Sigmoid colon (tissue), 7 donors: ENCODE data around the gene CHRM4. TPM values are rescaled to one million over a fixed set of nuclear protein-coding genes. Genes with fewer than 3 reads are reported as not detected.
A peak's percentile ranks its signal among the peaks of the same experiment; 100 is the strongest.

Experiments used
- DNase-seq: peaks from one replicate; pipeline ENCODE4 v3.0.0-alpha.2; 2019
- H3K27ac ChIP-seq, 4 donors: fragments of 200-600 bp; sonication (generic); one replicate each; pipeline ENCODE4 v1.5.1; 2016 to 2019; ENCODE audit warnings: mild to moderate bottlenecking in 1 of 4
- H3K27me3 ChIP-seq, 3 donors: fragments of 200-600 bp; sonication (generic); one replicate each; pipeline ENCODE4 v1.5.1; 2019; ENCODE audit warnings: mild to moderate bottlenecking in 1 of 3
- H3K36me3 ChIP-seq, 4 donors: fragments of 200-600 bp; sonication (generic); one replicate each; pipeline ENCODE4 v1.5.1; 2016 to 2019
- H3K4me1 ChIP-seq, 4 donors: fragments of 200-600 bp; sonication (generic); one replicate each; pipeline ENCODE4 v1.5.1; 2017 to 2019
- H3K4me3 ChIP-seq, 4 donors: fragments of 200-600 bp; sonication (generic); one replicate each; pipeline ENCODE4 v1.5.1; 2017 to 2019; ENCODE audit warnings: mild to moderate bottlenecking in 2 of 4, moderate library complexity in 1 of 4
- H3K9me3 ChIP-seq, 4 donors: fragments of 200-600 bp in 3 of 4; sonication (generic) in 3 of 4; one replicate each; pipeline versions ENCODE4 v1.5.1 to v1.6.1; 2013 to 2019
- EP300 ChIP-seq, 4 donors: sonication (generic); formaldehyde crosslinking; IDR thresholded peaks; one replicate each; pipeline ENCODE4 v1.6.1; 2017; ENCODE audit warnings: antibody characterized with exemption in 4 of 4
- POLR2A ChIP-seq, 2 donors: fragments of 450-650 bp; IDR thresholded peaks; one replicate each; pipeline ENCODE4 v1.6.1; 2016; ENCODE audit warnings: antibody characterized with exemption in 2 of 2, mild to moderate bottlenecking in 2 of 2, moderate library complexity in 2 of 2
- POLR2AphosphoS5 ChIP-seq, 4 donors: sonication (generic); formaldehyde crosslinking; IDR thresholded peaks; one replicate each; pipeline ENCODE4 v1.6.1; 2017; ENCODE audit warnings: antibody characterized with exemption in 4 of 4
- WGBS, 2 donors: extraction: QIAGEN DNeasy Blood & Tissue Kit; methylation state at CpG; one replicate each; pipeline ENCODE4 v1.1.7; 2013; 5-methylcytosine and 5-hydroxymethylcytosine counted together
- intact Hi-C: fragments of 100-400 bp; cut with DNase I; formaldehyde crosslinking; loops from one replicate; pipeline ENCODE4 v1.15.1; 2023
- polyA plus RNA-seq, 3 donors: library from polyadenylated mRNA; stranded (reverse); fragments of 200-250 nt; gene quantifications; one replicate each; pipeline ENCODE4 v1.2.3, GENCODE V29; 2013
- total RNA-seq, 4 donors: library from RNA; depleted of rRNA; stranded (reverse); fragments of >200 nt; gene quantifications; one replicate each; pipeline ENCODE4 v1.1.0, GENCODE V29; 2016
- TF ChIP-seq, protein P1 (sequence below), 4 experiments: fragments of 450-650 bp in 3 of 4; fragments of 200-600 bp in 1 of 4; IDR thresholded peaks; one replicate each; pipeline ENCODE4 v1.5.1; 2016 to 2019; ENCODE audit warnings: antibody characterized with exemption in 4 of 4, mild to moderate bottlenecking in 3 of 4, moderate library complexity in 2 of 4
- donor health status: healthy with polysubstance abuse.
- donor health status: Bipolar disorder and iron deficiency.
- donor health status: healthy.

The CHRM4 gene
- total and polyA plus RNA-seq, 7 donors, result 0.55 to 5.4 (median 2.9) TPM; not detected in 1

DNA sequence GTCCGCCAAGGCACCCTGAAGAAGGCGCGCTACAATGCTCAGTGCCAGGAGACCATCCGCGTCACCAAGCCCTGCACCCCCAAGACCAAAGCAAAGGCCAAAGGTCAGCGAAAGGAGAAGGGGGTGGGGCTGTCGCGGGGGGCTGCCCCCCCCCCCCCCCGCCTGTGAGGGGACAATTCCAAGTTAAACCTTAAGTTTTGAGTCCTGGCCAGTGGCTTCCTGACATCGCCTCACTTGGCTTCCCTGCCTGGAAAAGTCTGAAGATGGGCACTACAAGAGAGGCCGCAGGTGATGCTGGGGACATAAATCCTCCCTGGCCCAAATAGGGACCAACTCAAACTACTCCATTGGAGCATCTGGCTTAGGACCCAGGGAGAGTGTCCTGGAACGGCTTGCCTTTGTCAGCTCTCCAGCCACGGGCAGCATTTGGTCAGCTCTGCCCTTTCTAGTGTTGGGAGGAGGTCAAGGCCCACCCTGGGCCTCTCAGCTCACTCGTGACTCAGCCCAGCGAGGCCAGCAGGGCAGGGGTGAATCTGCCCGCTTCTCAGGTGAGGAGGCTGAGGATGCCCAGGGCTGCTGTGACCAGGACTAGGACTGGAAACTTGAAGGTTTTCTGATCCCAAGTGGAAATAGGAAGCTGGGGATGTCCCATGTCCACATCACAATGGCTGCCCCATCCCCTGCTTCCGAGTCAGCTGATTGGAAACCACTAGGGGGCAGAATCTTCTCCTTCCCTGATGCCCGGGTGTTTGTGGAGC is 8.8 kb downstream of the CHRM4 start:
- Histone ChIP-seq H3K27me3 (peaks cover 9 to 71% (median 38%) of the 10 kb centered on the region in 3 donors), H3K4me3 (peak overlapping the region in 3 of 4 donors; percentile 60 to 77 (median 71)), H3K36me3 (peaks cover 0 to 4% (median 0%) of the 10 kb centered on the region in 4 donors), H3K4me1 (peaks cover 0 to 39% (median 32%) of the 10 kb centered on the region in 4 donors), H3K9me3 (no peaks in the 10 kb centered on the region), H3K27ac (no peak overlapping the region)
- intact Hi-C loops, result no loop called here
- DNase-seq, result peak; percentile 56
- TF ChIP-seq, protein P1, sequence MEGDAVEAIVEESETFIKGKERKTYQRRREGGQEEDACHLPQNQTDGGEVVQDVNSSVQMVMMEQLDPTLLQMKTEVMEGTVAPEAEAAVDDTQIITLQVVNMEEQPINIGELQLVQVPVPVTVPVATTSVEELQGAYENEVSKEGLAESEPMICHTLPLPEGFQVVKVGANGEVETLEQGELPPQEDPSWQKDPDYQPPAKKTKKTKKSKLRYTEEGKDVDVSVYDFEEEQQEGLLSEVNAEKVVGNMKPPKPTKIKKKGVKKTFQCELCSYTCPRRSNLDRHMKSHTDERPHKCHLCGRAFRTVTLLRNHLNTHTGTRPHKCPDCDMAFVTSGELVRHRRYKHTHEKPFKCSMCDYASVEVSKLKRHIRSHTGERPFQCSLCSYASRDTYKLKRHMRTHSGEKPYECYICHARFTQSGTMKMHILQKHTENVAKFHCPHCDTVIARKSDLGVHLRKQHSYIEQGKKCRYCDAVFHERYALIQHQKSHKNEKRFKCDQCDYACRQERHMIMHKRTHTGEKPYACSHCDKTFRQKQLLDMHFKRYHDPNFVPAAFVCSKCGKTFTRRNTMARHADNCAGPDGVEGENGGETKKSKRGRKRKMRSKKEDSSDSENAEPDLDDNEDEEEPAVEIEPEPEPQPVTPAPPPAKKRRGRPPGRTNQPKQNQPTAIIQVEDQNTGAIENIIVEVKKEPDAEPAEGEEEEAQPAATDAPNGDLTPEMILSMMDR (IDR thresholded peaks at IDR 0.05), result peak in 2 of 4 experiments; percentile 35 to 36
- no peak for TF ChIP-seq POLR2A (IDR thresholded peaks at IDR 0.05)
- WGBS, 2 donors, result 44 to 59% methylated on average over 18 of the region's 18 CpGs

DNA sequence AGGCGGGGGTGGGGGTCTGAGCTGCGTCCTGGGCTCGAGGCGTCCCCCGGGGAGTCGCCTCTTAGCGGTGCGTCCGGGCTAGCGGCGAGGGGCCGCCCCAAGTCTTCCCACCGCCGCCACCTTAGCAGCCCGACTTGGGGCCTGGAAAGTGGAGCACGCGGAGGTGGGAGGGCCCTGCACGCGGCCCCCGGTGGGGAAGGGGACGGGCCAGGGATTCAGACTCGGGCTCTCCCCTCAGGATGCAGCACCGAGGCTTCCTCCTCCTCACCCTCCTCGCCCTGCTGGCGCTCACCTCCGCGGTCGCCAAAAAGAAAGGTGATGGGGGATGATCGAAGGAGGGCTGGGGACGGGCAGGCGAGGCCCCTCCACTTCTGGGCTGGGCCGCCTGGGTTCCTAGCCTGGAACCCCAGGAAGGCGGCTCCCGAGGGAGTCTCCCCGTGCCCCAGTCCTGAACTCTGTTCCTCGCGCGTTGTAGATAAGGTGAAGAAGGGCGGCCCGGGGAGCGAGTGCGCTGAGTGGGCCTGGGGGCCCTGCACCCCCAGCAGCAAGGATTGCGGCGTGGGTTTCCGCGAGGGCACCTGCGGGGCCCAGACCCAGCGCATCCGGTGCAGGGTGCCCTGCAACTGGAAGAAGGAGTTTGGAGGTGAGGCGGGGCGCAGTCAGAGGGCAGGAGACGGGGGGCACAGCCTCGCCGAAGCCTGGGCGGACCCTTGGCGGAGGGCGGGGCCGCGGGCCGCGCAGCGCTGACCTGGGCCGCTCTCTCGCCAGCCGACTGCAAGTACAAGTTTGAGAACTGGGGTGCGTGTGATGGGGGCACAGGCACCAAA is 9.5 kb downstream of the CHRM4 start:
- intact Hi-C loops, result no loop called here
- H3K4me1 ChIP-seq, result peaks cover 0 to 39% (median 32%) of the 10 kb centered on the region in 4 donors
- H3K4me3 ChIP-seq, result peak overlapping the region; percentile 57 to 77 (median 66)
- WGBS, 2 donors, result 1 to 2% methylated on average over 66 of the region's 66 CpGs
- peak; percentile 68 for DNase-seq
- H3K27me3 ChIP-seq, result peaks cover 9 to 63% (median 34%) of the 10 kb centered on the region in 3 donors
- peaks cover 0 to 9% (median 0%) of the 10 kb centered on the region in 4 donors for H3K36me3 ChIP-seq
- peak overlapping the region in 1 of 4 donors; percentile 76 for H3K27ac ChIP-seq
- H3K9me3 ChIP-seq, result no peaks in the 10 kb centered on the region
- TF ChIP-seq, protein P1 (IDR thresholded peaks at IDR 0.05), result no peak
- TF ChIP-seq POLR2AphosphoS5 (IDR thresholded peaks at IDR 0.05), result no peak
- no peak for TF ChIP-seq EP300 (IDR thresholded peaks at IDR 0.05)
- no peak for TF ChIP-seq POLR2A (IDR thresholded peaks at IDR 0.05)

DNA sequence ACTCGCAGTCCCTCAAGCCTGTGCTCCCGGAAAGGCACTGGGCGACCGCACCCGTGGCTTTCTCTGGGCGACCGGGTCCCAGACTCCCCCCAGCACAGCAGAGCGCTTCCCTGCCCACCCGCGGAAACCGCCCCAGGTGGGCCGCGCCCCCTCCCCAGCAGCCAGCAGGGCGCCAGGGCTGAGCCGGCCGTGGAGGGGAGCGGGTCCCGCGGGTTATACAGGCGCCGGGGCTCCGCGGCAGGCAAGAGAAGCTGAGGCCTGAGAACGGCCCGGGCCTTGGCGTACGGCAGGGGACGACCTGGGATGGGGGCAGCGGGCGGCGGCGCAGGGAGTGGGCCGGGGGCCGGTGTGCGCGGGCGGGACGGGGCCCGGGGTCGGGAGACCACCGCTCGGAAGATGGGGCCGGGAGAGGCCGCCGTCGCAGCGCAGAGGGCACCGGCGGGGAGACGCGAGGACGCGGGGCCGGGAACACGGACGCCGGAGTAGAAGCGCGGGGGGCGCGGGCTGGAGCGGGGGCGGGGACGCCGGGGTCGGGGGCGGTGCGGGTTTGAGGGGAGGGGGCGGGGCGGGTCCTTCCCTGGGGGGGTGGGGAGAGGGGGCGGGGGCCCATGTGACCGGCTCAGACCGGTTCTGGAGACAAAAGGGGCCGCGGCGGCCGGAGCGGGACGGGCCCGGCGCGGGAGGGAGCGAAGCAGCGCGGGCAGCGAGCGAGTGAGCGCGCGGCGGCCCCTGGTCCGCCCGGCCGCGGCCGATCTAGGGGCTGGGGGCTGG is 10.3 kb downstream of the CHRM4 start, which contains the start of gene MDK:
Gene MDK, plus strand, starts transcription at position 622 of the 771 bp plus-strand sequence. CDS start 389 bp downstream, outside the sequence.
- no peaks in the 10 kb centered on the region for H3K9me3 ChIP-seq
- H3K4me3 ChIP-seq, result peak within 1 kb of the TSS; percentile 57 to 77 (median 66)
- intact Hi-C loops, result no loop called here
- WGBS, 2 donors, result 1% methylated on average over 94 to 96 of the region's 96 CpGs
- H3K4me1 ChIP-seq, result peaks cover 0 to 39% (median 32%) of the 10 kb centered on the region in 4 donors
- DNase-seq, result peak; percentile 70
- peaks cover 0 to 16% (median 4%) of the 10 kb centered on the region in 4 donors for H3K36me3 ChIP-seq
- H3K27me3 ChIP-seq, result peaks cover 9 to 55% (median 34%) of the 10 kb centered on the region in 3 donors
- H3K27ac ChIP-seq, result peak within 1 kb of the TSS; percentile 66 to 79 (median 74)
- TF ChIP-seq, protein P1 (IDR thresholded peaks at IDR 0.05), result no peak
- no peak for TF ChIP-seq POLR2A (IDR thresholded peaks at IDR 0.05)
- no peak for TF ChIP-seq EP300 (IDR thresholded peaks at IDR 0.05)
- no peak for TF ChIP-seq POLR2AphosphoS5 (IDR thresholded peaks at IDR 0.05)

DNA sequence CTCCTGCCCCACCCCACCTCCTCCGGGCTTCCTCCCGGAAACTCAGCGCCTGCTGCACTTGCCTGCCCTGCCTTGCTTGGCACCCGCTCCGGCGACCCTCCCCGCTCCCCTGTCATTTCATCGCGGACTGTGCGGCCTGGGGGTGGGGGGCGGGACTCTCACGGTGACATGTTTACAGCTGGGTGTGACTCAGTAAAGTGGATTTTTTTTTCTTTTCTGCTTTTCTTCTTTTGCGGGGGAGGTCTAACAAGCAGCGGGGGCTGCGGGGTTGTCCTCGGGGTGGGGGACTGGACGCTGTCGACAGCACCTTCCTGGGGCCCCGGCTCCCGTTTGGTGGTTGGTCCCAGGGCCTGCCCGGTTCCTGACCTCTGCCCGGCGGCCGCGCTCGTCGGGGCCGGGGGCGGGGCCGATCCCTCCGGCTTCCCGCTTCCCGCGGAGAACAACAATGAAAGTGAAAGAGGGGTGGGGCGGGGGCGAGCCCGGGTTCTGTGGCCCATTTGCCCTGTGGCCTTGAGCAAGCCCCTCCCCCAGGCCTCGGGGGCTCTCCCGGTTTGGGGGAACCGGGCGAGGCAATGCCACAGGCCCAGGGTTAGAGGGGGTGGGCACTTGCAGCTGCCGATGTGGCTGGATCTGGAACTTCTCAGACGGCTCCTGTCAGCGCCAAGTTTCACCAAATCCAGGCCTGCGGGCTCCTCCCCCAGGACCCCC is 11.1 kb downstream of the CHRM4 start:
- intact Hi-C loops, result no loop called here
- H3K27ac ChIP-seq, result peak overlapping the region; percentile 66 to 79 (median 74)

More for the DNA sequence above, 11.1 kb downstream of the CHRM4 start:
- Histone ChIP-seq H3K4me3 (peak overlapping the region; percentile 57 to 77 (median 66)), H3K4me1 (peaks cover 0 to 39% (median 32%) of the 10 kb centered on the region in 4 donors), H3K36me3 (peaks cover 6 to 23% (median 11%) of the 10 kb centered on the region in 4 donors), H3K27me3 (peaks cover 9 to 48% (median 31%) of the 10 kb centered on the region in 3 donors), H3K9me3 (no peaks in the 10 kb centered on the region)
- TF ChIP-seq, protein P1 (IDR thresholded peaks at IDR 0.05), result no peak
- TF ChIP-seq POLR2AphosphoS5 (IDR thresholded peaks at IDR 0.05), result peak in 3 of 4 donors; percentile 8 to 35 (median 28)
- peak; percentile 85 for DNase-seq
- WGBS, 2 donors, result 1% methylated on average over 45 of the region's 45 CpGs
